Measurements from ENCODE around the gene KAT2B.

DNA sequence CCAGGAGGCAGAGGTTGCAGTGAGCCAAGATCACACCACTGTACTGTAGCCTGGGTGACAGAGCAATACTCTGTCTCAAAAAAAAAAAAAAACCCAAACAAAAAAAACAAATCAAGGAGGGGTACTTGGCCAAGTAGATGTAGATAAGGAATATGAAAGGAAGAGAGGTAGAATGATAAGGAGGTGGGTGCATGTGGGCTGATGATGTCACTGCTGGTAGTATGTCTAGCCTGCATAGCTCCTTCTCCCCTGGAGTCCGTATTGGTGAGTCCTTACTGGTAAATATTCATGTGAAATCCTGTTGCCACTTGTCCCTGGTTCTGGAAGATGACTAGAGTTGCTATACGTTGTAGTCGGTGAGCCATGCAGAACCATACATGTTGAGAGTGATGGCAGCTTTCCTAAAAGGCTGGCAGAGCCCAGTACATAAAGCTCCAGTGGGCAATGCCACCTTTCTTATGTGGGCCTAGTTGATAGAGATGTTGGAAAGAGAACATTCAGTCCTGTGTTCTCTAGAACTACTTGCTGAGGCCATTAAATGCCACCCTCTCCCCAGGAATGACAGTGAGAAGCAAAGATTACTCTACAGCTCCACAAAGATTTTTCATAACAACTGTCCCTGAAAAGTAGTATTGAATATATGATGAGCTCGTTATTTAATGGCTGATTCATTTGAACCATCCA lies 11.0 kb downstream of the KAT2B start:
- TF ChIP-seq, protein P1, sequence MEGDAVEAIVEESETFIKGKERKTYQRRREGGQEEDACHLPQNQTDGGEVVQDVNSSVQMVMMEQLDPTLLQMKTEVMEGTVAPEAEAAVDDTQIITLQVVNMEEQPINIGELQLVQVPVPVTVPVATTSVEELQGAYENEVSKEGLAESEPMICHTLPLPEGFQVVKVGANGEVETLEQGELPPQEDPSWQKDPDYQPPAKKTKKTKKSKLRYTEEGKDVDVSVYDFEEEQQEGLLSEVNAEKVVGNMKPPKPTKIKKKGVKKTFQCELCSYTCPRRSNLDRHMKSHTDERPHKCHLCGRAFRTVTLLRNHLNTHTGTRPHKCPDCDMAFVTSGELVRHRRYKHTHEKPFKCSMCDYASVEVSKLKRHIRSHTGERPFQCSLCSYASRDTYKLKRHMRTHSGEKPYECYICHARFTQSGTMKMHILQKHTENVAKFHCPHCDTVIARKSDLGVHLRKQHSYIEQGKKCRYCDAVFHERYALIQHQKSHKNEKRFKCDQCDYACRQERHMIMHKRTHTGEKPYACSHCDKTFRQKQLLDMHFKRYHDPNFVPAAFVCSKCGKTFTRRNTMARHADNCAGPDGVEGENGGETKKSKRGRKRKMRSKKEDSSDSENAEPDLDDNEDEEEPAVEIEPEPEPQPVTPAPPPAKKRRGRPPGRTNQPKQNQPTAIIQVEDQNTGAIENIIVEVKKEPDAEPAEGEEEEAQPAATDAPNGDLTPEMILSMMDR (conservative IDR thresholded peaks at IDR 0.05 in 1 of 2, IDR thresholded peaks at IDR 0.05 in 1 of 2; ENCODE audit: extremely low read depth in 1 of 2, insufficient read depth in 1 of 2, low read depth in 1 of 2, low read length in 2 of 2), result no peak
- TF ChIP-seq EZH2 (IDR thresholded peaks at IDR 0.05; ENCODE audit: borderline replicate concordance, low read length), result no peak

Data from mammary epithelial cell (primary cell).